Dermis blood vessel endothelial cell (primary cell): ENCODE results near the gene LZTS3. TPM values are rescaled to one million over a fixed set of nuclear protein-coding genes. Genes with fewer than 3 reads are reported as not detected.
"Not testable (repeated sequence)": the region's sequence is repeated elsewhere in the genome, so short reads cannot be mapped to it uniquely, and the experiment has no call there.

Source experiments
- DNase-seq: peaks from one replicate; pipeline ENCODE4 v3.0.0; 2010
- total RNA-seq: library from RNA; depleted of rRNA; stranded (reverse); fragments of >200 nt; gene quantifications from 2 replicates; pipeline ENCODE4 v1.2.3, GENCODE V29; 2014

Gene LZTS3
- total RNA-seq, 1 donor from 2014 or later = 8.2 TPM

DNA sequence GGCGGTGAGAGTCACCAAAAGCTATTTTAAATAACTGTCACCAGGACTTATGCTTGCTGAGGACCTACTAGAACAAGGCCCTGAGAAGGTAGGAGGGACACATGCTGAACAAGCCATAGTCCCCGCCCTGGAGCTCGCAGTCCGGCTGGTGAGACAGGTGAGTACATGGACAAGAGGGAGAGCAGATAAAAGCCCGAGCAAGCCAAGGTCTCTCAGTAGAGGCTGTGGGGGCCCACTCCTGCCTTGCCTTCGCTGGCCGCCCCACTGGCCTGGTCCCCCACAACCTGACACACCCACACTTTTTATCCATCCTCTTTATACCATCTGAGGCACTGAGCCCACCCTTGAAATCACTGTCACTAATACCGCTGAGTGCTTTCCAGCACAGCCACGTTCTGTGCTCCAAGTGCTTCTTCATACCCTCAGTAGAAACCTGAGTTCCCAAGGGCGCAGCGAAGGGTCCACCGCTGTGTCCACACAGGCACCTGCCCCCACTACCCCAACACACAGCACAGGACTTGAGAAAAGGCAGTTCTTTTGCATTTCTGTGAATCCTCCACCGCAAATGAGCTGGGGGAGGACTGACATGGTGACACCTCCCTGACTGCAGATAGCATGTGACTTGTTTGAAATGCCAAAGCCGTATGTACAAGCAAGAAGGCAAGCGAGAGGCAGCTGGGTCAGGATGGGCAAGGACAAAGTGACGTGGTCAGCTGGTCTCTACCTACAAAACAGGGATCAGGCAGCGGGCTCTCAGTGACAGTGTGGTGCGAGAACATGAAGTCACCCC is 19.1 kb upstream of the LZTS3 start:
- DNase-seq = no peak

DNA sequence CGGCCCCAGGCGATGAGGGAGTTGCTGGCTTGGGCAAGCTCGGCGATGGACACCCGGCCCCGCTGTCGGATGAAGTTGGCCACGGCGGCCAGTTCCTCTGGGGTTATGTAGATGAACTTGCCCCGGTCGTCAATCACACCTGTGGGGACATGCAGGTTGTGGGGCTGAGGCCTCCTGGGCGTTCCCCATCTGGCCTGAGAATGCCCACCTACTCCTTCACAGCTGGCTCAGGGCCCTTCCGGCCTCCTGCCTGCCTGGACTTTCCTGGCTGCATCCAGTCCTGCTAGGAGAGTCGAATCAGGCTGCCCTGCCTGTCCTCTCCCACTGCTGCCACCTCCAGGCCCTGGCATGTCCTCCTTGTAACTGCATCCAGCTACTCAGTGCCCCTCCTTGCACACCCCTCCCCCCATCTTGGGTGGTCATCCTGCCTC is 17.3 kb upstream of the LZTS3 start:
- DNase-seq = no peak

DNA sequence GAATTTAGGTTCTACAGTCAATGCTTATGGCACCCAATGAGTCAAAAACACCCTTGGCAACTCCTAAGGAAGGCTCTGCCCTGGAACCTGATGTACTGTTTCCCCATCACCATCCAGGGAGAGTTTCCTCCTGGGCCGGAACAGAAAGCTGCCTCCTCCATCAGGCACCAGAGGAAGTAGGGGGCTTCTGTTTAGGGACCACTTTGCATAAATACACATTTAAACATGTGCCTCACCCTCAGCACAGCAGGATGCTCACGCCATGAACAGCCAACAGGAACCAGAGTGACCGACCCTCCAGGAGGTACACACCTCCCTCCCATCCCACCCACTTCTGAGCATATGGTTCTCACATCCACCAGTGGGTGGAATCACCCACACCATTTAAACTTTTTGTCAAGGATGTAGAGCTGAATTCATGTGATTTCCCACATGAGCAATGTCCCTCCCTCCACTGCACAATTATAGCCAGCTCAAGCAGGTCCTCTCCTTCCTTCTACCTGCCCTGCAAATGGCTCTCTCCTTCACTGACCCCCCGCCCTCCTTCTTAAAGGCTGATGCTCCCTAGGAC is 16.3 kb upstream of the LZTS3 start:
- no peak for DNase-seq

- DNase-seq = no peak
Observed at GRCh38 chr20:3188823-3189413, 15.6 kb upstream of the LZTS3 start.

GRCh38 chr20:3187861-3188260 is 14.5 kb upstream of the LZTS3 start:
- DNase-seq = not testable (repeated sequence)

DNA sequence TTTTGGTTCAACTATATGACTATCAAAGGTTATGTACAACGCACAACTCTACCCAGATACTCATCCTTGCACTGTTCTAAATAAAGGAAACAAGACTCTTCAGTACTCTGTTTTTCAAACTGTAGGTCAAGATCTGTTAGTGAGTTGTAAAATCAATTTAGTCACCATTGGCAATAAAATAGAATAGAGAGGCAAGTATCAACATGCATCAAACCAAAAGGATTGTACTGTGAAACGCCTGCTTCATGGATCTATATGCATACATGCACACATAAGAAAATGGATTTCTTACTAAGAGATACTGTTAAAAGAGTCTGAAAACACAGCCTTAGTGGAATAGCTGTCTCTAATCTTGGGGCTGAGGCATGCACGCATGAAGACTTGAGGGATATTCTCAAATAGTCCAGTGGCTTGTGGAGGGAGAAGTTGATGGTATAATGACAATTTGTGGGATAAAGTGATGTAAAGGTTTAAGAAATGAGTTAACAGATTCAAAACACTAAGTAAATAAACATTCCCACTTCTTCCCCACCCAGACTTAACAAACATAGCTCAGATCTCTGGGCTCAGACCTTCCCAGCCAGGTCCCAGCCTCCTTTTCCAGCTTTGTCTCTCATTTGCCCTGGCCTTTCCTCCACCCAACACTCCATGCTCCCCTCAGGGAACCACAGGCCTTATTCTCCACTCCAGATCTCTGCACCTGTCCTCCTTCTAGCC is 10.7 kb upstream of the LZTS3 start:
- DNase-seq = no peak

DNA sequence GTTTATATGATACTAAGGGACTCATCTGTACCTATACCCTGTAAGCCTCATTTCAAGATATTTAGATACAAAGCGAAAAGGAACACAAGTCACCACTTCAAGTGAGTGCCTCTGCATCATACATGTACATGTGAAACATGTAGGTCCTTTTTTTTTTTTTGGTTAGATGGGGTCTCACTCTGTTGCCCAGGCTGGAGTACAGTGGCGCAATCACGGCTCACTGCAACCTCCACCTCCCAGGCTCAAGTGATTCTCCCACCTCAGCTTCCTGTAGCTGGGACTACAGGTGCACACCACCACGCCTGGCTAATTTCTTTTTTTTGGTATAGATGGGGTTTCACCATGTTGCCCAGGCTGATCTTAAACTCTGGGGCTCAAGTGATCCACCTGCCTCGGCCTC is 9.1 kb upstream of the LZTS3 start:
- DNase-seq = not testable (repeated sequence)

DNA sequence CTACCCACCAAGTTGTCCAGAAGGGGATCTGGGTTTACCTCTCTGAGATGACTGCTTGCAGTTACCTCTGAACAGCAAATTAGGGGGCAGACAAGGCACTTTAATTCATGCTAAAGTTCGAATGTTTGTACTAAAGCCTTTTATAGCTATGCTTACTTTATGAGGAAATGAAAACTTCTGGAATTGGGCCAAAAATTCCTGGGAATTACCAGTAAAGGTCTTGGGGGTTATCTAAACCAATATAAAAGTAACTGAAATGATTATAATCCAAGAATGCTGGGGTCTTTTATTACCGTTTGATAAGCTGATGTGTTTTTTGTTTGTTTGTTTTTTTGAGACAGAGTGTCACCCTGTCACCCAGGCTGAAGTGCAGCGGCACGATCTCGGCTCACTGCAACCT is 7.9 kb upstream of the LZTS3 start:
- DNase-seq = peak; percentile 73

DNA sequence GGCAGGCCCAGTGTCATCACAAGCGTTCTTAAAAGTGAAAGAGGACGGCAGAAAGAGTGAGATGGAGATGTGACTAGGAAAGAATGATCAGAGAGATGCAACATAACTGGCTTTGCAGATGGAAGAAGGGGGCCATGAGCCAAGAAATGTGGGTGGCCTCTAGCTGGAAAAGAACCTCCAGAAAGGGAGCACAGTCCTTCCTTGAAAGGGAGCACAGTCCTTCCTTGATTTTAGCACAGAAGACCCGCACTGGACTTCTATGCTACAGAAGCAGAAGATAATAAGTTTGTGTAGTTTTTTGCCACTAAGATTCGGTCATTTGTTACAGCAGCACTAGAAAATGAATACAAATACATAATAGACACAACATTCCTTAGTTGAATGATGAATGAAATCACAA is 7.0 kb upstream of the LZTS3 start:
- no peak for DNase-seq

- DNase-seq = no peak
Observed at GRCh38 chr20:3177746-3178485, 4.6 kb upstream of the LZTS3 start.

- DNase-seq = no peak
Observed at GRCh38 chr20:3175270-3175669, 1.9 kb upstream of the LZTS3 start.

GRCh38 chr20:3174442-3175261 is 1.3 kb upstream of the LZTS3 start:
- DNase-seq = peak; percentile 35

DNA sequence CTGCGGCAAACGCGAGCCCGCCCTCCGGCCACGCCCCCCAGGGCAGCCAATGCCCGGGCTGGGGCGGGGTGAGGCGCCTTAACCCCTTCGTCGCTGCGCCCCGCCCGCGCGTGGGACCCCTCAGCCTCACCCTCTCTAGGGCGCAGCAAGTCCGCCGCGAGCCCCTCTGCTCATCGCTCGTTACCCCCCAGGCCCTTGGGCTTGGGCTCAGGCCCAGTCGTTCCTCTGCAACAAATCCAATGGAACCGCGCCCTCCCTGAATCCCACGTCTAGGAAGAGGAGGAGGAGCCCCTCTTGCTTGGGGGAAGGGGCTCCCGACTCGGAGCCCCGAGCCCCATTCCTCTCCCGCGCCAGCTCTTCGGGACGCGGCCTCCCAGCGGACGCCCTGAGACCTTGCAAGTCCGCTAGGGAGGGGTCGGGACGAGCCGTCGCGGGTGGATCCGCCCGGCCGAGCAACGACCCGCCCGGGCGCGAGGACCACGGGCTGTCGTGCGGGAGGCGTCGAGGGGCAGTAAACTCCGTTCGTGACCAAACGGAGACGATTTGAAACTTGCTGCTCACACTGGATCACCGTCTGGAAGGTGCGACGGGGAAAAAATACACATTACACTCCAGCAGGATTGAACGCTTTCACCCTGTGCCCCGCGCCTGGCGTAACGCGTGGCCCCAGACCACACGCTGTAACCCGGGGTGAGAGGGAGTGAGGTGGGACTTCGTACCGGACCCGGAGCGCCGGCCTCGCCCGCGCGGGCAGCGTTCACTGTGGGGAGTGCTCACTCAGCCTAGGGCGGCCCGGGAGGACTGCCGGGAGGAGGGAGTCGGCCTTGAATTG is 477 bp upstream of the LZTS3 start:
- DNase-seq = peak; percentile 85

- DNase-seq = no peak
Observed at GRCh38 chr20:3172126-3172932, 1.0 kb downstream of the LZTS3 start.

- no peak for DNase-seq
Observed at GRCh38 chr20:3171391-3172125, 1.8 kb downstream of the LZTS3 start.

GRCh38 chr20:3168829-3169590 is 4.3 kb downstream of the LZTS3 start:
- DNase-seq = no peak

GRCh38 chr20:3168079-3168828 is 5.1 kb downstream of the LZTS3 start:
- no peak for DNase-seq

GRCh38 chr20:3167738-3168078 is 5.6 kb downstream of the LZTS3 start:
- no peak for DNase-seq
